ENCODE results near the gene AXDND1. TPM values are rescaled to one million over a fixed set of nuclear protein-coding genes. Genes with fewer than 3 reads are reported as not detected.
"Not testable (repeated sequence)": the region's sequence is repeated elsewhere in the genome, so short reads cannot be mapped to it uniquely, and the experiment has no call there.

Gene AXDND1
- polyA plus RNA-seq, 1 donor, result not detected

- DNase-seq, result no peak
Measured at GRCh38 chr1:179366093-179366800, 476 bp downstream of the AXDND1 start.

GRCh38 chr1:179369751-179370341 lies 4.1 kb downstream of the AXDND1 start:
- peak; percentile 63 for DNase-seq

GRCh38 chr1:179372160-179372559 lies 6.4 kb downstream of the AXDND1 start:
- DNase-seq, result no peak

- DNase-seq, result no peak
Measured at GRCh38 chr1:179376223-179376622, 10.5 kb downstream of the AXDND1 start.

- no peak for DNase-seq
Measured at GRCh38 chr1:179380299-179380698, 14.5 kb downstream of the AXDND1 start.

- no peak for DNase-seq
Measured at GRCh38 chr1:179384027-179384426, 18.3 kb downstream of the AXDND1 start.

- DNase-seq, result no peak
Measured at GRCh38 chr1:179385510-179385909, 19.7 kb downstream of the AXDND1 start.

GRCh38 chr1:179393721-179394120 lies 27.9 kb downstream of the AXDND1 start:
- DNase-seq, result no peak

GRCh38 chr1:179399399-179399798 lies 33.6 kb downstream of the AXDND1 start:
- DNase-seq, result not testable (repeated sequence)

- not testable (repeated sequence) for DNase-seq
Measured at GRCh38 chr1:179417760-179418159, 52.0 kb downstream of the AXDND1 start.

- DNase-seq, result not testable (repeated sequence)
Measured at GRCh38 chr1:179418706-179419105, 52.9 kb downstream of the AXDND1 start.

GRCh38 chr1:179424610-179425009 lies 58.8 kb downstream of the AXDND1 start:
- DNase-seq, result no peak

- DNase-seq, result no peak
Measured at GRCh38 chr1:179425186-179425585, 59.4 kb downstream of the AXDND1 start.

- DNase-seq, result no peak
Measured at GRCh38 chr1:179437171-179437570, 71.4 kb downstream of the AXDND1 start.

- DNase-seq, result not testable (repeated sequence)
Measured at GRCh38 chr1:179439646-179440045, 73.9 kb downstream of the AXDND1 start.

GRCh38 chr1:179440301-179440700 lies 74.5 kb downstream of the AXDND1 start:
- DNase-seq, result not testable (repeated sequence)

- no peak for DNase-seq
Measured at GRCh38 chr1:179440971-179441370, 75.2 kb downstream of the AXDND1 start.

GRCh38 chr1:179441501-179441900 lies 75.7 kb downstream of the AXDND1 start:
- no peak for DNase-seq

GRCh38 chr1:179442846-179443245 lies 77.1 kb downstream of the AXDND1 start:
- DNase-seq, result not testable (repeated sequence)

- DNase-seq, result no peak
Measured at GRCh38 chr1:179445593-179445992, 79.8 kb downstream of the AXDND1 start.

GRCh38 chr1:179447489-179447888 lies 81.7 kb downstream of the AXDND1 start:
- DNase-seq, result no peak

GRCh38 chr1:179448437-179449149 lies 82.8 kb downstream of the AXDND1 start:
- DNase-seq, result peak; percentile 0

- DNase-seq, result not testable (repeated sequence)
Measured at GRCh38 chr1:179459606-179460206, 93.9 kb downstream of the AXDND1 start.
